Stimulated activated CD4-positive, alpha-beta T cell treated with anti-CD3 and anti-CD28 coated beads, Interleukin-15, amount 100 ng/mL, for 48 hours (primary cell): ENCODE results near the gene RSU1.

ENCODE experiments used
- DNase-seq, 2 donors: peaks; one replicate each; pipeline ENCODE4 v3.0.0-alpha.2; 2020; ENCODE audit warnings: low read depth in 2 of 2

RSU1 gene

GRCh38 chr10:16674147-16674703, 143.0 kb downstream of the RSU1 start:
- DNase-seq, result no peak

DNA sequence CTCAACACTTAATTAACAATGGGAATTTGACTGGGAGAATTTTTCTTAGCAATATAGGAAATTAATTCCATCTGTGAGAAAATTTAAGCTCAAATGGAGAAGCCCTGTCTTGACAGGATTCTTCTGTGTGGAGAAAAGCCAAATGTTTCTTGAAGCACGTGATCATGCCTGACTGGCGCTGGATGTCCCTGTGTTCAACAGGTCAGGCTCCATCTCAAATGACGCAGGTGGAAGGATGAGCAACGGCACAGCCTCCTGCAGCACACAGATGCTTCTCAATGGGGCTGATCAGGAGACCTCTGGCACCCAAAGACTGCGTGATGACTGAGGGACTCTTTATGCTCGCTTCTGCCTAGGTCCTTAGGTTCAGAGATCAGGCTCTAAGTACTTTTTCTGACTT, 143.8 kb downstream of the RSU1 start:
- no peak for DNase-seq

DNA sequence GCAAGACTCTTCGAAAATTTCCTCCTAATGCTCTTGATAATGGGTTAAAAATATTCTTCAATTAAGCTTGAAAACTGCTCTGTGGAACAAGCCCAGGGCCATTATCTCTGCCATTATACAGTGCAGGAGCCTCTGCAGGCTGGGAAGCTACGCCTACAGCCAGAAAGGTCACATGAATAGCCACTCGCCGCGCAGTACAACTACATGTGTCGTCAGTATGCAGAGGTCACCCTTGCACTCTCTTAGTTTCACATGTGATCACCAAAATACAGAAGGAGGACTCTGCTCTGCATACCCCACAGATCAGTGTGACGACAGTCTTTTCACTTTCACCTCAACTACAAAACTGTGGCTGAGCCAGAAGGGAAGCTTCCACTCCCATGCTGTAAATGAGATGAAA, 153.8 kb downstream of the RSU1 start:
- DNase-seq, result no peak

- no peak for DNase-seq
Measured at GRCh38 chr10:16662923-16663322, 154.3 kb downstream of the RSU1 start.

DNA sequence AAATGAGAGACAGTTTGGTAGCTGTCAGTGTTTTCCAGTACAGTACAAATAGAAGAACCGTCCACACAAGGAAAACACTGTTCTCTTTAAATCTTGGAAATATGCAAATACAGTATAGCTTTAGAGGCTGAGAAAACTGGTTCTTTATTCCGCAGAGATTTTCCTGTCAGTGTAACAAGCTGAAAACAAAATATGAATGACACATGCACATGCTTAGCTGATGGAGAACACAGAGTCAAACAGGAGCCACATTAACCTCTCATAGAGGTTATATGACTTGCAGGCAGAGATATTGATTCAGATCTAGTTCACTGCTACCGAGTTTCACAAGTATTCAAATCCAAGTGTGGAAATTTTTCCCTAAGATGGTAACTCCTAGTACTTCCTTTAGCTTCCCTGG, 160.3 kb downstream of the RSU1 start:
- DNase-seq, result no peak

DNA sequence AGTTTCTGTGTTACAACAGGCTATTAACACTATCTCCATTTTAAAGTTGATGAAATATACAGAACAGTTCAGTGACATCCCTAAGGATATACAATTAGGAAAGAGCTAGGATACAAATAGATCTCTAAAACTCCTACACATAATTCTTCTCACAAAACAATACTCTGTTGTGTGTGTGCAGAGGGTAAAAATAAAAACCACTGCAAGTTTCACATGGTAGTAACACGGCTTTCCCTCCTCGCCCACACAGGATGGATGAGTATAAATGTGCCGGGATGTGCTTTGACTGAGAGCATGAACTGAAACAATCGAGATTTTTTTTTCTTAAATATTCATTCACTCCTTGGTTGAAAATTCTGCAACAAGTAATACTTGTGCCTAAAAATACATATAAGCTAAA, 164.0 kb downstream of the RSU1 start:
- no peak for DNase-seq

DNA sequence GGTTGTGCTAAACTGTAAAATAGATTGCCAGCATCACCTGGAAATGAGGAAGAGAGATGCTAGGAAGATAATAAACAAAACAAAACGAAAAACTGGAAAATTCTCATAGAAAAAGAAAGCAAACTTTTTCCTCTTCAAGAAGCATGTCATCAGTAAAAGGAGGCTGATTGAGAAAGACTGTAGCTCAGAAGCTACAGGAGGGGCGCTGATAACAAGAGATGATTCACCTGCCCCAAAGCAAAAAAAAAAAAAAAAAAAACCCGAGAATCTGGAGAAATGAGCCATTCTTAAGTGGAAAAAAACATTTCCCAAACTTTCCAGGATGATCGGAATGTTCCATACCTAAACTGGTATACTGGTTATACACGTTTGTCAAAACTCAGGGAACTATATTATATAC, 165.1 kb downstream of the RSU1 start:
- DNase-seq, result no peak

- DNase-seq, result no peak
Measured at GRCh38 chr10:16649757-16650156, 167.5 kb downstream of the RSU1 start.

- DNase-seq, result no peak
Measured at GRCh38 chr10:16648366-16648765, 168.9 kb downstream of the RSU1 start.

GRCh38 chr10:16646181-16647059, 170.8 kb downstream of the RSU1 start:
- DNase-seq, result peak in 1 of 2 donors; percentile 0

DNA sequence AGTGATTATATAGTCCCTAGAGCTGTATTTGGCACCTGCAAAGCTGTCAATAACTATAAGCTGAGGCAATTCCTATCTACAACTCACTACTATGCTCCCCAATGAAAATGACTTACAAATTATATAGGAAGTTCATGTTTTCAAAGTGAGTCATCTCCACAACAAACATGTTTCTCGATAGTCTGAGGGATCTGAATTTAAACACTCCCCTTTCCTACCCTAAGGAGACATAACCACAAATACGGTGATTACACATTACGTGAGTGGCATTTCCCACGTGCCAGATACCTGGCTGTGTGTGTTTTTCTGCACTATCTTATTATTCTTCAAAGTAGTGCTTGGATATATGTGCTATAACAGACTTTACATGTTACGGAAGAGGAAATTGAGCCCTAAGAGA, 173.1 kb downstream of the RSU1 start:
- DNase-seq, result no peak

DNA sequence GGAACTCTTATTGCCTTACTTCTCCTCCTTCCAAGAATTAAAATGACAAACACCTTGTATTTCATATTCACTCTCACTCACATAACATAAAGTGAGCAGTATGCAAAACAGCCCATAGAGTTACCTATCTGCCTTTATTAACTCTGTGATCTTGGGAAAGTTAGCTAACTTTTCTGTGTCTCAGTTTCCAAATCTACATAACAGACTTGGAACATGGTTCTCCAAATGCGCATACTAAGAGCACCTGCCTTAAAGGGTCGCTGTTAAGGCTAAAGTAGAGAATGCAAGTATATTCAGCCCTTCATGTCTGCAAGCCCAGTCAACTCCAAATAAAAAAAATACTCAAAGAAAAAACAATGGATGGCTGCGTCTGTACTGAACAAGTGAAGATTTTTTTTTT, 173.7 kb downstream of the RSU1 start:
- no peak for DNase-seq

DNA sequence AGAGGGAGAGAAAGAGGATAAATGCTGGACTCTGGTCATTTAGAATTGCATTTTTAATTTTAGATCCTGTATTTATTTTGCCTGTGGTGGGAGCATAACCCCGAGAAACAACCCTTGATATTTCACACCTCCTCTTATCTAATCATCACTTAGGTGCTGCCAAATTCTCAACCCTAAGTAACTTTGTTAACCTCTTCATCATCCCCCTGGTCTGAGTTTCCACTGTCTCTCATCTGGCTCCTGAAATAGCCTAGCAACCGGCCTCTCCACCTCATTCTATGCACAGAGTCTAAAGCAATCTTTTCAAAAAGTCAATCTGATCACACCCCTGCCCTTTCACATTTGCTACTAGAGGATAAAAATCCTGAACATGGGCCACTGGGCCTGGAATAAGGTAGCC, 177.1 kb downstream of the RSU1 start:
- DNase-seq, result no peak

DNA sequence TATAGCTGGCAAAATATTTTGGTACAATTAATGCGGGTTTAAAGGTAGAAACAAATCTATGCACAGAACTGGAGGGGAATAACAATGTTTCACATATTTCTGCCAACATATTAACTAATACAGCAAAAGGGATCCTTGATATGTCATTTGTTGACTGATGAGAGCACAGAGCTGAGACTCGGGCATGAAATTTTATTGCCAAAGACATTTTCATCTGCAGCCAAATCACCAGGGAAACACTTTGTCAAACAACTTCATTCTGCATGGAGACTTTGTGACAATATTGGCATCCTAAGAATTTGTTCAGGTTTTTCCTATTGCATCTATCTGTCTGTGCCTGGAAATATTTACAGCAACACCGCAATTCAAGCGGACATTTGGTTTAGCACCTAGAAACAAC, 177.8 kb downstream of the RSU1 start:
- DNase-seq, result no peak

DNA sequence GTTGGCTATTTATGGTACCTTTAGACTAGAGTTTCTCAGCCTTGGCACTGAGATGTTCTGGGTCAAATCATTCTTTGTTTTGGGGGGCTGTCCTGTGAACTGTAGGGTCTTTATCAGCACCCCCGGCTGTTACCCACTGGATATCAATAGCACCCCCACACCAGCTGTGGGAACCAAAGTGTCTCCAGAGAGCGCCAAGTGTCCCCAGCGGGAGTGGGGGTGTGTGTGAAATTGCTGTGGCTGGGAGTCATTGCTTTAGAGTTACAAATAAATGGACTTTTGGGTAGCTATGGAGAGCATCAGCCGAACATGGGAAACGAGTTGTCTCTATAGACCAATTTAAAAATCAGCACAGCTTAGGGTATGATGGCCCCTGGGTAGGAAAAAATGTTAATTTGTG, 184.2 kb downstream of the RSU1 start:
- no peak for DNase-seq

DNA sequence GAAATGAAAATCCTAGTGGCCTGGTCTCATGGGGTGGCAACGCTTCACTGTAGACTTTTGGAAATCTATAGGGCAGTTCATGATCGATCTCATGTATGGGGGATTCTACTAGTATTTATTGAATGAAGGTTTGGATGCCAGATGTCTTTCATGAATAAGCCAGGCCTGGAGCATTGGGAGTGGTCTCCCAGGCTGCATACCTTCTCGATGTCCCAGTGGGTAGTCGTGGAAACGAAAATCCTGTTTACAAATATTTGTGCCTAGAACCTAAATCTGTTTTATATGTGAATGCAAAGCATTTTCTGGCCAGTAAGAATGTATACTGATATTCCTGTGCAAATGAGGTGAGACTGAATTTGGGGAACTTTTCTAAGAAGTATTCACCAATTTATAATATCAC, 190.5 kb downstream of the RSU1 start:
- DNase-seq, result no peak

GRCh38 chr10:16612981-16613355, 204.3 kb downstream of the RSU1 start:
- no peak for DNase-seq

DNA sequence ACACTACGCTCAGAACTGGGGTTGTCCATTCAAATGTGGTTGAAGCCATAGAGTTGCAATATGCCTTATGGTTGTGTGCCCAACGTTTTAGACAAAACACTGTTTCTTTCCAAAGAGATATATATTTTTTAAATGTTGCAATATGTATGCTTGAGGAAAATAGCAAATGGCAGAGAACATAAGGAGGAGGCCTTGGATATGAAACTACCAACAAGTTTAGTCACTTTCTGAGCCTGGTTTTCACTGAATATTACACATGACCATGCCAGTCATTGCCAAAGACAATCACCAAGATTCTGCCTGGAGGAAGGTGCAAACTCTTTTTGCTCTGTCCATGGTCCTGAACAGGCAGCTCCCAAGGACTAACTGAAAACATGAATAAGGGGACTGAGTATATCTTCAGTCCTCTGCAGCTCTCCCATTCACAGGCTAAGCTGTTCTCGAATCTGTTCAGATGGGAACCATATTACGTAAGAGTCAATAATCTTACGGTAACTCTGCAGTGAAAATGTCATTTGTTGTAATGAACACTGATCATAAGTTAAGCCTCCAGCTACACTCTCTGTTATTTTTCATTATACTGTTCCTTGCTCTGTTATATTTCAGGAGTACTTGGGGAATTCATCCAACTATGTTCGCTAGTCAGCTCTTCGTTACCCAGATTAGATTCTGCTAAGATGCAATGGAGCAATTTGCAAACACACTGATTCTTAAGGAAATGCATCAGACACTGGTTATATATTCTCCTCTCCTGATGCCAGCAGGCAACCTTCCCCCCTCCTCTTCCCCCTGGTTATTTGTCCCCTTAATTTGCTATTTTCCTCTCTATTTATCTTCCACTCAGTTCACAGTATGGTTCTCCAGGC, 204.9 kb downstream of the RSU1 start:
- DNase-seq, result peak in 1 of 2 donors; percentile 3

GRCh38 chr10:16611037-16611436, 206.2 kb downstream of the RSU1 start:
- no peak for DNase-seq

DNA sequence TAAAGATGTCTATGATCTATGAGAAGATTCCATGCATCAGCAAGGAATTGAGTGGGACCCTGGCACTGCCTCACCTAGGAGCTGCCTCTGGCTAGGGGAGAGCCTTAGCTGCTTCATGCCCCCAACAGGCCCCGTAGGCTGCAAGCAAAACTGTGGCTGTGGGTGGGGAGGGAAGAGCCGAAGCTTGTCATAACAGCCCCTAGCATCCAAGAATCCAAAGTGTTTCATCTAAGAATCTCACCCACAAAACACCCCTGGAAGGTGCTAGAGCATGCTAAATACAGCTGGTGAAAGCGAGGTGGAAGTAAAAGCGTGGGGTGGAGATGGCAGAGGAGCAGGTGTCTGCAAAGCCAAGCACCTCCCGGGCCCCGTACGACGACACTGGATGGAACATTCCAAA, 208.0 kb downstream of the RSU1 start:
- DNase-seq, result no peak

- no peak for DNase-seq
Measured at GRCh38 chr10:16606923-16607322, 210.3 kb downstream of the RSU1 start.

DNA sequence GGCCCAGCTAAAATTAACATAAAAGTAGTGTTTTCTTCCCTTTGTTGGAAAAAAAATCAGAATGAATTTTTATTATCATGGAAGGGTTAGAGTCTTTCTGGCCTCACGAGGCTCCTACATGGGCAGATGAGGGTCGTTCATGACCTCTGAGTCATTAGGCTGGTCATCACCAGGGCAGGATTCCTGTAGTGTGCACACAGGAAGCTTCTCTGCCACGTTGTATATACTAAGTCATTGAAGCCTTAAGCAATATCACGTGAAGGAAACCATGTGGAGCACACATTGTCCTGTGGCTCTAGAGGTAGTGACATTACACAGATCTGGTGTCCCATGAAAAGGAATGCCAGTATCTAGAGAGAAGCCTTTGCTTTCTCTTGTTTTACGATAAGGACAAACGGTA, 210.8 kb downstream of the RSU1 start:
- DNase-seq, result no peak

DNA sequence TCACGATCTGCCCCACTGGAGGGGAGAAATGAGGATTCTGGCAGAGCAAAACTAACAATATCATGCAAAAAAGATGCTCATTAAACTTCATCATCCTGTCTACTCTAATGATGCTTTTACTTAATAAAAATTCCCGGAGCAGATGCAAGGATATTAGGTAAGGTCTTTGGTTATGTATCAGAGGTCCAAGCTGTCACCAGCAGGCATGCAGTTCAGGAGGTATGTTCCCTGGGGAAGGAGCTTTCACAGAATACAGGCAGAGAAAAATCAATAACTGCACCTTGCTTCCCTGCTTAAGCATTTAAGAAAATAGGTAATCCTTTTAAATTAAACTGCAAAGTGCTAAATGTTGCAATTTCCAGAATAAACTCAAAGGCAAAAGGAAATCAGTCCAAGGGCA, 213.9 kb downstream of the RSU1 start:
- DNase-seq, result no peak
